Ectodermal cell (in vitro differentiated cells): Measurements from ENCODE around the gene CKAP2. TPM values are rescaled to one million over a fixed set of nuclear protein-coding genes. Genes with fewer than 3 reads are reported as not detected.
"Not testable (repeated sequence)": the region's sequence is repeated elsewhere in the genome, so short reads cannot be mapped to it uniquely, and the experiment has no call there.

ENCODE experiments used
- H3K27ac ChIP-seq: 2 replicates; pipeline ENCODE4 v1.7.0; 2013; ENCODE audit warnings: mild to moderate bottlenecking, low read depth, low read length; ENCODE audit not compliant: insufficient read depth, poor library complexity, severe bottlenecking
- H3K27me3 ChIP-seq: 2 replicates; pipeline ENCODE4 v1.7.0; 2013; ENCODE audit warnings: mild to moderate bottlenecking, low read length; ENCODE audit not compliant: insufficient read depth, control insufficient read depth, poor library complexity, severe bottlenecking
- H3K36me3 ChIP-seq: one replicate; pipeline ENCODE4 v1.7.0; 2013; ENCODE audit warnings: low read length; ENCODE audit not compliant: control insufficient read depth, insufficient read depth
- H3K4me1 ChIP-seq: one replicate; pipeline ENCODE4 v1.7.0; 2013; ENCODE audit warnings: low read length; ENCODE audit not compliant: control insufficient read depth, insufficient read depth
- H3K4me3 ChIP-seq: 2 replicates; pipeline ENCODE4 v1.7.0; 2013; ENCODE audit warnings: low read depth, low read length, control low read depth; ENCODE audit not compliant: insufficient read depth
- H3K9me3 ChIP-seq: 2 replicates; pipeline ENCODE4 v1.7.0; 2013; ENCODE audit warnings: mild to moderate bottlenecking, low read length, moderate library complexity; ENCODE audit not compliant: control insufficient read depth
- WGBS, 2 experiments: methylation state at CpG; one replicate each; pipeline ENCODE4 v1.1.7; 2013; ENCODE audit warnings: missing lambda C conversion rate in 2 of 2; 5-methylcytosine and 5-hydroxymethylcytosine counted together
- polyA plus RNA-seq, 4 experiments: library from polyadenylated mRNA; stranded (reverse); fragments of 50-300 nt; gene quantifications; one replicate each; pipeline ENCODE4 v1.2.3, GENCODE V29; 2013

CKAP2 gene, protein sequence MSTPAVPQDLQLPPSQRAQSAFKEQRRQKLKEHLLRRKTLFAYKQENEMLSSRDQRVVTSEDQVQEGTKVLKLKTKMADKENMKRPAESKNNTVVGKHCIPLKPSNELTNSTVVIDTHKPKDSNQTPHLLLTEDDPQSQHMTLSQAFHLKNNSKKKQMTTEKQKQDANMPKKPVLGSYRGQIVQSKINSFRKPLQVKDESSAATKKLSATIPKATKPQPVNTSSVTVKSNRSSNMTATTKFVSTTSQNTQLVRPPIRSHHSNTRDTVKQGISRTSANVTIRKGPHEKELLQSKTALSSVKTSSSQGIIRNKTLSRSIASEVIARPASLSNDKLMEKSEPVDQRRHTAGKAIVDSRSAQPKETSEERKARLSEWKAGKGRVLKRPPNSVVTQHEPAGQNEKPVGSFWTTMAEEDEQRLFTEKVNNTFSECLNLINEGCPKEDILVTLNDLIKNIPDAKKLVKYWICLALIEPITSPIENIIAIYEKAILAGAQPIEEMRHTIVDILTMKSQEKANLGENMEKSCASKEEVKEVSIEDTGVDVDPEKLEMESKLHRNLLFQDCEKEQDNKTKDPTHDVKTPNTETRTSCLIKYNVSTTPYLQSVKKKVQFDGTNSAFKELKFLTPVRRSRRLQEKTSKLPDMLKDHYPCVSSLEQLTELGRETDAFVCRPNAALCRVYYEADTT
- 141 TPM for polyA plus RNA-seq (2013, experiment 1 of 4)
- polyA plus RNA-seq (2013, experiment 2 of 4): 134 TPM
- polyA plus RNA-seq (2013, experiment 3 of 4): 141 TPM
- polyA plus RNA-seq (2013, experiment 4 of 4): 143 TPM

GRCh38 chr13:52454820-52455676 lies at the start of gene CKAP2:
CKAP2 (plus strand) TSS chr13:52455478; CDS start chr13:52455557, 79 bp downstream.
- Histone ChIP-seq H3K27ac (peak within 1 kb of the TSS; percentile 93), H3K36me3 (peaks cover 8% of the 10 kb centered on the region), H3K4me3 (peak within 1 kb of the TSS; percentile 92), H3K27me3 (no peaks in the 10 kb centered on the region), H3K9me3 (no peaks in the 10 kb centered on the region), H3K4me1 (peaks cover 12% of the 10 kb centered on the region)
- 1% methylated on average over 56 of the region's 56 CpGs for WGBS, 2 experiments

- Histone ChIP-seq H3K4me1 (no peaks in the 10 kb centered on the region), H3K4me3 (peak within 1 kb of the TSS; percentile 36), H3K9me3 (no peaks in the 10 kb centered on the region), H3K36me3 (no peaks in the 10 kb centered on the region), H3K27me3 (peaks cover 31% of the 10 kb centered on the region), H3K27ac (no peak within 1 kb of the TSS)
- WGBS, 2 experiments: 3% methylated on average over 68 of the region's 68 CpGs
Observed at GRCh38 chr13:52405767-52406494, 49.3 kb upstream of the CKAP2 start, which contains the start of gene THSD1. THSD1 (minus strand) TSS chr13:52406172; CDS start chr13:52402600, 3,572 bp downstream.

DNA sequence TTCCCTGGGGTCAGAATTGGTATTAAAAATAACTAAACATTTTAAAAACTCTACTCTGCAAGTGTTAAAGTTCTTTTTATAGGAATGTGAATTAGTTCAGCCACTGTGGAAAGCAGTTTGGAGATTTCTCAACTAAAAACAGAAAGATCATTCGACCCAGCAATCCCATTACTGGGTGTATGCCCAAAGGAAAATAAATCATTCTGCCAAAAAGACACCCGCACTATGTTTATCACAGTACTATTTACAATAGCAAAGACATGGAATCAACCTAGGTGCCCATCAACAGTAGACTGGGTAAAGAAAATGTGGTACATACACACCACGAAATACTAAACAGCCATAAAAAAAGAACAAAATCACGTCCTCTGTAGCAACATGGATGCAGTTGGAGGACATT lies 48.6 kb upstream of the CKAP2 start:
- H3K9me3 ChIP-seq: no peaks in the 10 kb centered on the region
- H3K4me3 ChIP-seq: no peak overlapping the region
- peaks cover 31% of the 10 kb centered on the region for H3K27me3 ChIP-seq
- no peaks in the 10 kb centered on the region for H3K4me1 ChIP-seq
- no peaks in the 10 kb centered on the region for H3K36me3 ChIP-seq
- no peak overlapping the region for H3K27ac ChIP-seq
- 89 to 95% methylated on average over 4 of the region's 4 CpGs for WGBS, 2 experiments

DNA sequence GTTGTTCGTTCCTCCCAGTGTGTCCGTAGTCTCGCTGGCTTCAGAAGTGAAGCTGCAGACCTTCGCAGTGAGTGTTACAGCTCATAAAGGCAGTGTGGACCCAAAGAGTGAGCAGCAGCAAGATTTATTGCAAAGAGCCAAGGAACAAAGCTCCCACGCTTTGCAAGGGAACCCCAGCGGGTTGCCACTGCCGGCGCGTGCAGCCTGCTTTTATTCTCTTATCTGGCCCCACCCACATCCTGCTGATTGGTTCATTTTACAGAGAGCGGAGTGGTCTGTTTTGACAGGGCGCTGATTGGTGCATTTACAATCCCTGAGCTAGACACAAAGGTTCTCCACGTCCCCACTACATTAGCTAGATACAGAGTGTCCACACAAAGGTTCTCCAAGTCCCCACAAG lies 47.8 kb upstream of the CKAP2 start:
- not testable (repeated sequence) for H3K36me3 ChIP-seq, H3K27ac ChIP-seq, H3K9me3 ChIP-seq, H3K4me3 ChIP-seq, H3K4me1 ChIP-seq
- WGBS, 2 experiments: 92% methylated on average over 12 of the region's 12 CpGs
- H3K27me3 ChIP-seq: peaks cover 31% of the 10 kb centered on the region

DNA sequence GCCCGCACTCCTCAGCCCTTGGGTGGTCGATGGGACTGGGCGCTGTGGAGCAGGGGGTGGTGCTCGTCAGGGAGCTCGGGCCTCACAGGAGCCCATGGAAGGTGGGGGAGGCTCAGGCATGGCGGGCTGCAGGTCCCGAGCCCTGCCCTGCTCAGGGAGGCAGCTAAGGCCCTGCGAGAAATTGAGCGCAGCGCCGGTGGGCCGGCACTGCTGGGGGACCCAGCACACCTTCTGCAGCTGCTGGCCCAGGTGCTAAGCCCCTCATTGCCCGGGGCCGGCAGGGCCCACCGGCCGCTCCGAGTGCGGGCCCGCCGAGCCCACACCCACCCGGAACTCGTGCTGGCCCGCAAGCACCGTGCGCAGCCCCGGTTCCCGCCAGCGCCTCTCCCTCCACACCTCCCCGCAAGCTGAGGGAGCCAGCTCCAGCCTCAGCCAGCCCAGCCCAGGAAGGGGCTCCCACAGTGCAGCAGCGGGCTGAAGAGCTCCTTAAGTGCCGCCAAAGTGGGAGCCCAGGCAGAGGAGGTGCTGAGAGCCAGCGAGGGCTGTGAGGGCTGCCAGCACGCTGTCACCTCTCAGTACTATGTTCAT lies 47.1 kb upstream of the CKAP2 start:
- H3K27ac ChIP-seq, H3K4me1 ChIP-seq, H3K9me3 ChIP-seq, H3K36me3 ChIP-seq, H3K4me3 ChIP-seq: not testable (repeated sequence)
- peaks cover 31% of the 10 kb centered on the region for H3K27me3 ChIP-seq
- WGBS, 2 experiments: 95 to 96% methylated on average over 33 of the region's 33 CpGs

- H3K4me3 ChIP-seq: no peak overlapping the region
- no peaks in the 10 kb centered on the region for H3K4me1 ChIP-seq
- H3K9me3 ChIP-seq: no peaks in the 10 kb centered on the region
- no peak overlapping the region for H3K27ac ChIP-seq
- H3K27me3 ChIP-seq: peaks cover 5% of the 10 kb centered on the region
- peaks cover 7% of the 10 kb centered on the region for H3K36me3 ChIP-seq
- 92 to 93% methylated on average over 4 of the region's 4 CpGs for WGBS, 2 experiments
Observed at GRCh38 chr13:52411629-52412028, 43.6 kb upstream of the CKAP2 start.

- WGBS, 2 experiments: 96 to 100% methylated on average over 1 of the region's 1 CpG
Observed at GRCh38 chr13:52412128-52412527, 43.1 kb upstream of the CKAP2 start.

DNA sequence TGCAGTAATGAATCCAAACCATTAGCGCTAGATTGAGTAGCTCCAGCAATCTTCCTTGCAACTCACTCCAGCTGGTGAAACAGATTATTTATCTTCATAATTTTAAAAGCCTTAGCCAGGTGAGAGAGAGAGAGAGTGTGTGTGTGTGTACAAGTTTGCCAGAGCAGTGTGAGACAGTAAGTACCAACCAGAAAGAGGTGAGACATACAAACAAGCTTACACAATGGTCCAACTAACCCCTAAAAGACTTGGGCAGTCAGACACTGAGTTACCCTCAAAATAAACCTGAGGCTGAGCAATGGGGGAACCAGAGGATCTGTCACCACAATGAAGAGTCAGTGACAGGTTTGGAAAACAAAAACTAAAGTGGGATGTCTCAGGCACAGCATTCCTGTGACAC lies 41.2 kb upstream of the CKAP2 start:
- Histone ChIP-seq H3K27ac (no peak overlapping the region), H3K4me3 (no peak overlapping the region), H3K4me1 (no peaks in the 10 kb centered on the region), H3K27me3 (no peaks in the 10 kb centered on the region), H3K36me3 (peaks cover 12% of the 10 kb centered on the region), H3K9me3 (no peaks in the 10 kb centered on the region)
- no CpG with 5 or more reads among the region's 1 CpG for whole genome bisulfite sequencing, 2 experiments

More at GRCh38 chr13:52412128-52412527, 43.1 kb upstream of the CKAP2 start:
- H3K27me3 ChIP-seq: peaks cover under 1% of the 10 kb centered on the region
- H3K4me3 ChIP-seq: no peak overlapping the region
- H3K27ac ChIP-seq: no peak overlapping the region
- no peaks in the 10 kb centered on the region for H3K4me1 ChIP-seq
- peaks cover 7% of the 10 kb centered on the region for H3K36me3 ChIP-seq
- H3K9me3 ChIP-seq: no peaks in the 10 kb centered on the region

GRCh38 chr13:52414963-52415362 lies 40.3 kb upstream of the CKAP2 start:
- H3K27me3 ChIP-seq: no peaks in the 10 kb centered on the region
- no peak overlapping the region for H3K4me3 ChIP-seq
- peaks cover 15% of the 10 kb centered on the region for H3K36me3 ChIP-seq
- no peaks in the 10 kb centered on the region for H3K9me3 ChIP-seq
- H3K27ac ChIP-seq: no peak overlapping the region
- H3K4me1 ChIP-seq: no peaks in the 10 kb centered on the region
- whole genome bisulfite sequencing, 2 experiments: 96 to 97% methylated on average over 1 of the region's 1 CpG
